ENCODE data around the gene FAM3A.

DNA sequence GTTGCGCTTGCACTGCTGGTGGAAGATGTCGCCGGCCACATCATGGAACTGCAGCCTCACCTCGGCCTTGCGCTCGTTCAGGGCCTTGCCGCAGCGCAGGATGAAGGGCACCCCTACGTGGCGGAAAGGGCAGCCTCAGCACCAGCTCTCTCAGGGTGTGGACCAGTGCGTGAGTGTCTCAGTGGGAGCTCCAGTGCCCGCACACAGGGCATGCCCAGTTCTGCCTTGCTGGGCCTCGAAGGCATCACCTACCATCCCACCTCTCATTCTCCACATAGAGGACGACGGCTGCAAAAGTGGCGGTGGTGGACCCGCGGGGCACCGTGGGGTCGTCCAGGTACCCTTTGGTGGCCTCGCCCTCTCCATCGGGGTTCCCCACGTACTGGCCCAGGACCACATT, 16.7 kb upstream of the FAM3A start:
- TF ChIP-seq TAF1 (IDR thresholded peaks at IDR 0.05; ENCODE audit: low read depth) (no peak), EP300 (conservative IDR thresholded peaks at IDR 0.05; ENCODE audit: poor library complexity, severe bottlenecking) (no peak), EZH2 (IDR thresholded peaks at IDR 0.05; ENCODE audit: borderline replicate concordance, insufficient read depth, low read length, poor library complexity, severe bottlenecking) (no peak), POLR2AphosphoS5 (IDR thresholded peaks at IDR 0.05) (no peak), RAD21 (conservative IDR thresholded peaks at IDR 0.05) (no peak), MXI1 (conservative IDR thresholded peaks at IDR 0.05; ENCODE audit: poor library complexity, severe bottlenecking) (no peak), SMC3 (conservative IDR thresholded peaks at IDR 0.05; ENCODE audit: poor library complexity) (no peak)
- TF ChIP-seq, protein P1, sequence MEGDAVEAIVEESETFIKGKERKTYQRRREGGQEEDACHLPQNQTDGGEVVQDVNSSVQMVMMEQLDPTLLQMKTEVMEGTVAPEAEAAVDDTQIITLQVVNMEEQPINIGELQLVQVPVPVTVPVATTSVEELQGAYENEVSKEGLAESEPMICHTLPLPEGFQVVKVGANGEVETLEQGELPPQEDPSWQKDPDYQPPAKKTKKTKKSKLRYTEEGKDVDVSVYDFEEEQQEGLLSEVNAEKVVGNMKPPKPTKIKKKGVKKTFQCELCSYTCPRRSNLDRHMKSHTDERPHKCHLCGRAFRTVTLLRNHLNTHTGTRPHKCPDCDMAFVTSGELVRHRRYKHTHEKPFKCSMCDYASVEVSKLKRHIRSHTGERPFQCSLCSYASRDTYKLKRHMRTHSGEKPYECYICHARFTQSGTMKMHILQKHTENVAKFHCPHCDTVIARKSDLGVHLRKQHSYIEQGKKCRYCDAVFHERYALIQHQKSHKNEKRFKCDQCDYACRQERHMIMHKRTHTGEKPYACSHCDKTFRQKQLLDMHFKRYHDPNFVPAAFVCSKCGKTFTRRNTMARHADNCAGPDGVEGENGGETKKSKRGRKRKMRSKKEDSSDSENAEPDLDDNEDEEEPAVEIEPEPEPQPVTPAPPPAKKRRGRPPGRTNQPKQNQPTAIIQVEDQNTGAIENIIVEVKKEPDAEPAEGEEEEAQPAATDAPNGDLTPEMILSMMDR (IDR thresholded peaks at IDR 0.05; ENCODE audit: poor library complexity, severe bottlenecking) = no peak
- TF ChIP-seq, protein P2, sequence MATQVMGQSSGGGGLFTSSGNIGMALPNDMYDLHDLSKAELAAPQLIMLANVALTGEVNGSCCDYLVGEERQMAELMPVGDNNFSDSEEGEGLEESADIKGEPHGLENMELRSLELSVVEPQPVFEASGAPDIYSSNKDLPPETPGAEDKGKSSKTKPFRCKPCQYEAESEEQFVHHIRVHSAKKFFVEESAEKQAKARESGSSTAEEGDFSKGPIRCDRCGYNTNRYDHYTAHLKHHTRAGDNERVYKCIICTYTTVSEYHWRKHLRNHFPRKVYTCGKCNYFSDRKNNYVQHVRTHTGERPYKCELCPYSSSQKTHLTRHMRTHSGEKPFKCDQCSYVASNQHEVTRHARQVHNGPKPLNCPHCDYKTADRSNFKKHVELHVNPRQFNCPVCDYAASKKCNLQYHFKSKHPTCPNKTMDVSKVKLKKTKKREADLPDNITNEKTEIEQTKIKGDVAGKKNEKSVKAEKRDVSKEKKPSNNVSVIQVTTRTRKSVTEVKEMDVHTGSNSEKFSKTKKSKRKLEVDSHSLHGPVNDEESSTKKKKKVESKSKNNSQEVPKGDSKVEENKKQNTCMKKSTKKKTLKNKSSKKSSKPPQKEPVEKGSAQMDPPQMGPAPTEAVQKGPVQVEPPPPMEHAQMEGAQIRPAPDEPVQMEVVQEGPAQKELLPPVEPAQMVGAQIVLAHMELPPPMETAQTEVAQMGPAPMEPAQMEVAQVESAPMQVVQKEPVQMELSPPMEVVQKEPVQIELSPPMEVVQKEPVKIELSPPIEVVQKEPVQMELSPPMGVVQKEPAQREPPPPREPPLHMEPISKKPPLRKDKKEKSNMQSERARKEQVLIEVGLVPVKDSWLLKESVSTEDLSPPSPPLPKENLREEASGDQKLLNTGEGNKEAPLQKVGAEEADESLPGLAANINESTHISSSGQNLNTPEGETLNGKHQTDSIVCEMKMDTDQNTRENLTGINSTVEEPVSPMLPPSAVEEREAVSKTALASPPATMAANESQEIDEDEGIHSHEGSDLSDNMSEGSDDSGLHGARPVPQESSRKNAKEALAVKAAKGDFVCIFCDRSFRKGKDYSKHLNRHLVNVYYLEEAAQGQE (IDR thresholded peaks at IDR 0.05; ENCODE audit: borderline replicate concordance) = no peak

Measured in neural cell (in vitro differentiated cells).